ENCODE data around the gene CTNND1. TPM values are rescaled to one million over a fixed set of nuclear protein-coding genes. Genes with fewer than 3 reads are reported as not detected.
A peak's percentile ranks its signal among the peaks of the same experiment; 100 is the strongest.

CTNND1 gene
- total RNA-seq, 1 experiment from 2014 or later = 225 TPM

GRCh38 chr11:57788703-57789088 is 27.1 kb downstream of the CTNND1 start:
- BruUV-seq (replicated peaks) = TSS peak; percentile 15
- Histone ChIP-seq H3K9me3 (no peaks in the 10 kb centered on the region), H3K4me1 (peaks cover 95% of the 10 kb centered on the region), H3K27me3 (replicated peaks; ENCODE audit: control insufficient read depth, insufficient read depth, low read length) (no peaks in the 10 kb centered on the region), H3K36me3 (ENCODE audit: control insufficient read depth, insufficient read depth, low read length) (peaks cover 5% of the 10 kb centered on the region; the same call in 1 of the 2 replicates), H3K4me3 (ENCODE audit: low read depth, low read length) (no peak overlapping the region)
- H3K4me1 Mint-ChIP-seq (ENCODE audit: low read depth, unreplicated experiment) = peaks cover 55% of the 10 kb centered on the region
- no peaks in the 10 kb centered on the region for H3K27me3 Mint-ChIP-seq (ENCODE audit: insufficient read depth, unreplicated experiment)
- peak overlapping the region; percentile 86 for H3K27ac Mint-ChIP-seq (ENCODE audit: unreplicated experiment)
- intact Hi-C loops (cut with micrococcal nuclease; ENCODE audit: unreplicated experiment) = loop anchor here (1.0 kb wide), 2 partner anchors 9 to 12 kb away; no protein-coding TSS in a partner anchor
- no peak for DNase-seq
- H3K36me3 Mint-ChIP-seq (ENCODE audit: insufficient read depth, unreplicated experiment) = peaks cover 71% of the 10 kb centered on the region
- no peak for TF ChIP-seq CTCF (IDR thresholded peaks at IDR 0.05; ENCODE audit: insufficient read depth in 1 of 2, low read depth in 1 of 2, low read length in 1 of 2, severe bottlenecking in 1 of 2, unreplicated experiment in 1 of 2)
- ChIA-PET POLR2A (interaction anchor here (1.2 to 1.5 kb wide), 4 partner anchors 10 to 47 kb away, joined by 5 to 27 read pairs (median 12); partner anchors contain the start of genes CTNND1 and SELENOH), CTCF (interaction anchor here (1.1 to 2.5 kb wide), 3 partner anchors 10 to 27 kb away, joined by 7 to 20 read pairs (median 8); partner anchors contain the start of gene CTNND1)
- no peaks in the 10 kb centered on the region for H3K9me3 Mint-ChIP-seq (ENCODE audit: unreplicated experiment)
- peak overlapping the region; percentile 65 for H3K4me3 Mint-ChIP-seq (ENCODE audit: unreplicated experiment)

GRCh38 chr11:57791321-57792059 is 29.9 kb downstream of the CTNND1 start:
- peak overlapping the region; percentile 86 for H3K27ac Mint-ChIP-seq (ENCODE audit: unreplicated experiment)
- Histone ChIP-seq H3K4me3 (ENCODE audit: low read depth, low read length) (no peak overlapping the region), H3K27me3 (replicated peaks; ENCODE audit: control insufficient read depth, insufficient read depth, low read length) (no peaks in the 10 kb centered on the region), H3K9me3 (no peaks in the 10 kb centered on the region), H3K36me3 (ENCODE audit: control insufficient read depth, insufficient read depth, low read length) (peaks cover 6% of the 10 kb centered on the region), H3K4me1 (peaks cover 69% of the 10 kb centered on the region)
- TF ChIP-seq CTCF (IDR thresholded peaks at IDR 0.05; ENCODE audit: insufficient read depth in 1 of 2, low read depth in 1 of 2, low read length in 1 of 2, severe bottlenecking in 1 of 2, unreplicated experiment in 1 of 2) = no peak
- no TSS peak for BruUV-seq (replicated peaks)
- no peak overlapping the region for H3K4me3 Mint-ChIP-seq (ENCODE audit: unreplicated experiment)
- intact Hi-C loops (cut with micrococcal nuclease; ENCODE audit: unreplicated experiment) = no loop called here
- no peak for DNase-seq
- no peaks in the 10 kb centered on the region for H3K9me3 Mint-ChIP-seq (ENCODE audit: unreplicated experiment)
- ChIA-PET CTCF (no interaction called here), POLR2A (no interaction called here)
- H3K27me3 Mint-ChIP-seq (ENCODE audit: insufficient read depth, unreplicated experiment) = no peaks in the 10 kb centered on the region
- peaks cover 80% of the 10 kb centered on the region for H3K36me3 Mint-ChIP-seq (ENCODE audit: insufficient read depth, unreplicated experiment)
- H3K4me1 Mint-ChIP-seq (ENCODE audit: low read depth, unreplicated experiment) = peaks cover 49% of the 10 kb centered on the region

- peaks cover 86% of the 10 kb centered on the region for H3K36me3 Mint-ChIP-seq (ENCODE audit: insufficient read depth, unreplicated experiment)
- intact Hi-C loops (cut with micrococcal nuclease; ENCODE audit: unreplicated experiment) = no loop called here
- H3K4me1 Mint-ChIP-seq (ENCODE audit: low read depth, unreplicated experiment) = peaks cover 46% of the 10 kb centered on the region
- H3K4me3 ChIP-seq (ENCODE audit: low read depth, low read length) = no peak overlapping the region
- no peaks in the 10 kb centered on the region for H3K27me3 Mint-ChIP-seq (ENCODE audit: insufficient read depth, unreplicated experiment)
- H3K9me3 ChIP-seq = no peaks in the 10 kb centered on the region
- peak overlapping the region; percentile 25 for H3K4me3 Mint-ChIP-seq (ENCODE audit: unreplicated experiment)
- TF ChIP-seq CTCF (IDR thresholded peaks at IDR 0.05; ENCODE audit: insufficient read depth in 1 of 2, low read depth in 1 of 2, low read length in 1 of 2, severe bottlenecking in 1 of 2, unreplicated experiment in 1 of 2) = no peak
- BruUV-seq (replicated peaks) = no TSS peak
- CTCF ChIA-PET = no interaction called here
- peaks cover 63% of the 10 kb centered on the region for H3K4me1 ChIP-seq
- H3K36me3 ChIP-seq (ENCODE audit: control insufficient read depth, insufficient read depth, low read length) = peaks cover 10% of the 10 kb centered on the region
- DNase-seq = no peak
- POLR2A ChIA-PET = no interaction called here
- peak overlapping the region; percentile 86 for H3K27ac Mint-ChIP-seq (ENCODE audit: unreplicated experiment)
- no peaks in the 10 kb centered on the region for H3K9me3 Mint-ChIP-seq (ENCODE audit: unreplicated experiment)
- no peaks in the 10 kb centered on the region for H3K27me3 ChIP-seq (replicated peaks; ENCODE audit: control insufficient read depth, insufficient read depth, low read length)
These were observed 30.5 kb downstream of the CTNND1 start for GRCh38 chr11:57792060-57792541.
